ENCODE data around the gene EPC1.

- no peak for TF ChIP-seq POLR2A (IDR thresholded peaks at IDR 0.05; ENCODE audit: low read depth, low read length)
- no peak for TF ChIP-seq POLR2AphosphoS5 (IDR thresholded peaks at IDR 0.05; ENCODE audit: low read depth, low read length)
- TF ChIP-seq TAF1 (IDR thresholded peaks at IDR 0.05; ENCODE audit: borderline replicate concordance, low read depth, low read length): no peak
Observed at GRCh38 chr10:32271617-32272016, 75.3 kb downstream of the EPC1 start.

All from GM12892 (cell line).